Left colon (tissue), 2 donors: Measurements from ENCODE around the gene UBR4. TPM values are rescaled to one million over a fixed set of nuclear protein-coding genes. Genes with fewer than 3 reads are reported as not detected.
"Not testable (repeated sequence)": the region's sequence is repeated elsewhere in the genome, so short reads cannot be mapped to it uniquely, and the experiment has no call there.

Experiments used
- ATAC-seq: fragments of 200-7000 bp; cut with Tn5 transposase; one replicate; pipeline ENCODE4 v1.9.1; 2020; ENCODE audit warnings: mild to moderate bottlenecking, moderate library complexity
- DNase-seq, 2 donors: peaks; one replicate each; pipeline ENCODE4 v3.0.0-alpha.2; 2020
- intact Hi-C, 2 donors: fragments of 100-400 bp; cut with DNase I in 1 of 2; cut with micrococcal nuclease in 1 of 2; formaldehyde crosslinking; loops; one replicate each; pipeline versions ENCODE4 v1.11.2 to v1.14.0; 2022; cut with DNase I, micrococcal nuclease
- long read RNA-seq: library from polyadenylated mRNA; unstranded; transcript quantifications from one replicate; pipeline ENCODE4 v2.0.0, GENCODE V29; 2021
- total RNA-seq, 2 donors: library from RNA; stranded (reverse); fragmentation: NEBNext Ultra II Directional; extraction: Animal tissue kit (Norgen Biotek cat#: 25700); gene quantifications; one replicate each; pipeline ENCODE4 v1.2.1, GENCODE V29; 2021
- donor health status: DM: no; HTN: no; CAD: no.
- donor health status: DM: yes; HTN: yes; CAD: no.

The UBR4 gene
- total RNA-seq: 100 to 1,000 TPM; 103 to 114 TPM
- long read RNA-seq, partial matches to known transcripts: 35 of 41 reads
- long read RNA-seq, other reads (novel, unspliced or antisense): 6 of 41 reads

DNA sequence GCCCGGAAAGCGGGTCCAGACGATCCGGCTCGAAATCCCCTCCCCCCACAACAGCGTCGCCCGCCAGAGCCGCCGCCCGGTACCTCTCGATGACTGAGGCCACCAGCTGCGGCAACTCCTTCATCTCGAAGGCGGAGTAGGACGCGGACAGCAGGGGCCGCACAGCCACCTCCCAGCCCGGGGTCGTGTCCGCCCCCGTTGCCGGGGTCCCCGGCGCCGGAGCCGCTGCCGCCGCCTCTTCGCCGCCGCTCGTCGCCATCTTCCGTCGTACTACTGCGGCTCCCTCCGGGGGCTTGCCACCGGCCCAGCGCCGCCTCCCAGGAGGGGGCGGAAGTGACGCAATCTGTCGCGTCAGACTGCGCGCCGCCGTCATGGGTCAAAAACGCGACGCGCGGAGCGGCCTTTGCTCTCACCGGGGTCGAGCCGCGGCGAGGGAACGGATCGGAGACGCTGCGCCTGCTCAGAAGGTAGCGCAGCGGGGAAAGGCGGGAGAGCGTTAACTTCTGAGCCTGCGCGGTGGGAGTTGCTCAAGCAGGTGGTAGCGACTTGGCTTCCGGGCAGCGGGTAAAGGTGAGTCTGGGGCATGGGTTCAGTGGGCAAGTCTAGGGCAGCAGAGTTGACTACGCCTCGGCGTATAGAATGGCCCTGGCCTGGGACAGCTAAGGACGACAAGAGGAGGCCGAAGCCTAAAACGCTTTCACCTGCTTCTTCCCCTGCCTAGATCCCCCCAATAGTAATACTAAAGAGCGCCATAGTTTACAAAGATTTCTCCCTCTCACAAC, at the start of gene UBR4:
Gene UBR4 (minus strand): TSS at position 277 of the 782 bp plus-strand sequence. CDS start 18 bp downstream, at position 259.
- intact Hi-C loops: no loop called here
- DNase-seq (peak; percentile 96 to 97), ATAC-seq (peak; percentile 91)

DNA sequence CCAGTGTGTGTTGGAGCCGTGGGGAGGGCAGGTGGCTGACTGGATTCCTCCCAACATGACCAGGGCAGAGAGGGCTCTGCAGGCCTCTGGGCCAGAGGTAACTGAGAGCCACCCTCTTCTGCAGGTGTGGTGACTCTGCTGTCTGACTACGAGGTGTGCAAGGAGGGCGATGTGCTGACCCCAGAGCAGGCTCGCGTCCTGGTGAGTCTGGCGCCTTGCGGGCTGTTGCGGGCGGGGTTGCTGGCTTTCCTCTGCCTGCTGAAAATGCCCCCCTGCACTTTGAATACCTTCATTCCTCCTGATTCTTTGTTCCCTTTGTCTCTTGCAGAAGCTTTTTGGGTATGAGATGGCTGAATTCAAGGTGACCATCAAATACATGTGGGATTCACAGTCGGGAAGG, 48.3 kb upstream of the UBR4 start:
- ATAC-seq: no peak
- no peak for DNase-seq
- intact Hi-C loops: no loop called here

DNA sequence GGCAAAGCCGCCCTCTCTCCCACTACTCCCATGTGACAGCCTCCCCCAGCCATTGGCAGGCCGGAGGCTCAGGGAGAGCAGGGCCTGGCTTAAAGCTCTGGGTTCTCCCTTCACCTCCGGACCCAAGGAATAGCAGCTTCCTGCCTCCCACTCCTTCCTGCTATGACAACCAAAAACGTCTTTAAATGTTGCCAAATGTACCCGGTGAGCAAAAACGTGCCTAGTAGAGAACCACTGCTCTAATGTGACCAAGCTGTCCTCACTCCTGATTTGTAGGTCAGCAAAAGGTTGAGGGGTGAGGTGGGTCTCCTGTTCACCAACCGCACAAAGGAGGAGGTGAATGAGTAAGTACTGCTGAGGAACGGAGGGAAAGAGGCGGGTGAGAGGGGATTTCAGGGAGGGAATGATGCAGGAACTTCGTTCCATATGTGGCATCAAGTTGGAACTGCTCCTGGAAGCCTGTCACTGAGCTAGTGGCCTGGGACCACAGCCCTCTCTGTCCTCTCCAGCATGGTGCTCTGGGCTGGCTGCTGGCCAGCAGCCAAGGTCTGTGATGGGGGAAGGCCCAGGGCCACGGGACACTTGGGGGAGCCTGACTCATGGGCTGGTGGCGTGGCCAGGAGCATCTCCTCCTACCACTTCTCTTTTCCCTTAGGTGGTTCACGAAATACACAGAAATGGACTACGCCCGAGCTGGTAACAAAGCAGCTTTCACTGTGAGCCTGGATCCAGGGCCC, 47.3 kb upstream of the UBR4 start:
- intact Hi-C loops: no loop called here

DNA sequence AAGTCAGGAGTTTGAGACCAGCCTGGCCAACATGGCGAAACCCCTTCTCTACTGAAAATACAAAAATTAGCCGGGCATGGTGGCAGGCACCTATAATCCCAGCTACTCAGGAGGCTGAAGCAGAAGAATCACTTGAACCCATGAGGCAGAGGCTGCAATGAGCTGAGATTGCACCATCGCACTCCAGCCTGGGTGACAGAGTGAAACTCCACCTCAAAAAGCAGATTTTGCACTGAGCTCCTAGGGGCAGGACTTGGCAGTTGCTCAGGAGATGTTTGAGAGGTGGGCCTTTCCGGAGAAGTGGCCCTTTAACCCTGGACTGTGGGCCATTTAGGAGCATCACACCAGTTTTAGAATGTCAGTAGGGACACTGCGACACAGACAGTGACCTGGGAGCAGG, 46.2 kb upstream of the UBR4 start:
- intact Hi-C loops, DNase-seq, ATAC-seq: not testable (repeated sequence)

More for the DNA sequence above, 47.3 kb upstream of the UBR4 start:
- ATAC-seq (no peak), DNase-seq (no peak)

DNA sequence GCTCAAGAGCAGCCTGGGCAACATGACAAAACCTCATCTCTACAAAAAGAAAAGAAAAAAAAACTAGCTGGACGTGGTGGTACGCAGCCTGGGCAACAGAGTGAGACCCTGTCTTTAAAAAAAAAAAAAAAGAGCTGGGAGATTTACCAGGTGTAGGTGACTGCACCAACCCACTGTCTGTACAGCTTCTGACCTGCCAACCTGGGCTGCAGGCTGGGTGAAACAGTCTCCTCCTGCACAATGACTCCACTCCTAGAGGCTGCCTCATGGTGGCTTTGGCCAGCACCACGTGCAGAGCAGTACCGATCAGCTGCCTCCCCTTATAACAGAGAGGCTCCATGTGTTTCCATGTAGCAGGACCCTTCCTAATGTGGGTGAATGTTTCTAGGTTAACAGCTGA, 45.2 kb upstream of the UBR4 start:
- intact Hi-C loops: no loop called here
- ATAC-seq: no peak
- DNase-seq: no peak

DNA sequence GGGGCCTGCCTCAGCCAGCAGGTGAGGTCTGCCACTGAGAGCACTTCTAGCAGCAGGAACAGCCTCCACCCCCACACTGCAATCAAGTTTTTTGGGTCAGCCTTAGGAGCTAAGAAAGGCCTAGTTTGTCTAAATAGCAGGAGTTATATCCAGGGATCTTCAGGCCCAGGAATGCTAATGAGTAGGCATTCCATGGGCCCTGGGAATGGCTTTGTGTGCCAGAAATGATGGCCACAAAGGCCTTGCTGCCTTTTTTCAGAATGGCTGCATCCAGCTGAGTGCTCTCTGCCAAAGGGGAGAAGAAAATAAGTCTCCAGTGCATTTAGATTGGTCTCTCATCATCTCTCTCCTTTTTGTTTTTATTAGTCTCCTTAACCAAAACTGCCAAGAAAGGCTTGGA, 44.4 kb upstream of the UBR4 start:
- no peak for ATAC-seq
- intact Hi-C loops: no loop called here
- DNase-seq: no peak

DNA sequence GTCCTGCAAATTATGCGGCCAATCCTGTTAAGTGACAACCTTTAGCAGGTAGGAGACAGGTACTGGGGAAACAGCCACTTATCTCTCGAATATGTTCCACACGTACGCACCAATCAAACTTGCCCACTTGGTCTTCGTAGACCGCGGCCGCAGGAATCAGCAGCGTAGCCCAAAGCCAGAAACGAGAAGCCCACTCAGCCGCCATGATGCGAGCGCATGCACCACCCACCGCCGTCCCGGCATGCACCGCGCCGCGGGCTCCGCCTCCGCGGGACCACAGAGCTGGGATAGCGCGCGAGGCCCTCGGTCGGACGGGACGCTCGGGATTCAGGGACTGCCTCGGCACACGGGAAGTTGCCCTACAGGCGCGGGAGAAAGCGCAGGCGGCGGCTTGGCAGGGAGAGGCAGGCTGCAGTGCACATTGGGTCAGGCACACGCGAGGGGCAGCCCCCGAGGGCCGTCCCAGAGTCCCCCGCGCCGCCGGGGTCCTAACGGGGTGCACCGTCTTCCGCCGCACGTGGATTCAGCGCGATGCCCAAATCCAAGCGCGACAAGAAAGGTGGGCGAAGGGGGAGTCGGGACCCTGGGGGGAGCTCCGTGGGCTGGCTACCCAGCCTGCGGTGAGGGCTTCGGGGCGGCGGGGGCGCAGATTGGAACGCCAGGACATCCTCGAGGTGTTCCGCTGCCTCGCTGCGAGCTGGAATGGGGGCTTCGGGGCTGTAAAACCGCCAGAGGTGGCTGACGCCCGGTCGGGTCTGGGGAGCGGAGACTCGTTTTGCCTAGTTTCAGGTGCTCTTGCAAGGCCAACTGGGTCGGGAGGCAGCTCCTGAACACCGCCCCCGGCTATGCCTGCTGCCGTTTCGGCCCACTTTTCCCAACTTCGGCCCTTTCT, 41.5 kb upstream of the UBR4 start, which contains the start of the genes EMC1 and MRTO4:
Gene EMC1 (minus strand): TSS at position 220 of the 892 bp plus-strand sequence. CDS start 15 bp downstream, at position 205.
Gene MRTO4 (plus strand): TSS at position 501 of the 892 bp plus-strand sequence. CDS start 31 bp downstream, at position 532.
- intact Hi-C loops: no loop called here
- ATAC-seq (peak; percentile 91), DNase-seq (peak; percentile 79 to 93)

DNA sequence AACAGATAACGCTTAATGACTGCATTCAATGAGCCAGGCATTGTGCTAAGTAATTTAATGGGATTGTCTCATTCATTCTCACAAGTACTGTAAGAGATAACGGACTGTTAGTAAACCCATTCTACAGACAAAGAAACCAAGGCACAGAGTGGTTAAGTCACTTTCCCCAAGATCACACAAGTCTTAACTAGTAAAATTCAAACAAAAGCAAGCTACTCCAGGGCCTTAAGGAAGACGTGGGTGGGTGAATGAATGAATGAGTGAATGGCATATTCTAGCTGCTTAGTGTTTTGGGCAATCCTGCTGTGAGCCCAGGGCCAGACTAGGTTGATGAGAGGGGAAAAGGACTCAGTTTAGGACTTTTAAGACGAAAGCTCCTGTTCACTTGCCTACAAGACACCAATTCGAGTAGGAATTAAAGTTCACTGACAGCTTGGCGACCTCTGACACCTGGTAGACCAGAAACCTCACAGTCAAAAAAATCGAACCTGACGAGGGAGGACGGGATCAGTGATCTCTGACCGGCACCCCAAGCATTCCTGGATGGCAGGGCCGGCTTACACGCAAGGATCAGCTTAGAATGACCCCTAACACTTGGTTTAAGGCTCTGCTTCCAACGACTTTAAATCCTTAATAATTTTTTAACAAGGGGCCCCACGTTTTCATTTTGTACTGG, 40.7 kb upstream of the UBR4 start:
- no peak for DNase-seq
- intact Hi-C loops: no loop called here
- no peak for ATAC-seq

DNA sequence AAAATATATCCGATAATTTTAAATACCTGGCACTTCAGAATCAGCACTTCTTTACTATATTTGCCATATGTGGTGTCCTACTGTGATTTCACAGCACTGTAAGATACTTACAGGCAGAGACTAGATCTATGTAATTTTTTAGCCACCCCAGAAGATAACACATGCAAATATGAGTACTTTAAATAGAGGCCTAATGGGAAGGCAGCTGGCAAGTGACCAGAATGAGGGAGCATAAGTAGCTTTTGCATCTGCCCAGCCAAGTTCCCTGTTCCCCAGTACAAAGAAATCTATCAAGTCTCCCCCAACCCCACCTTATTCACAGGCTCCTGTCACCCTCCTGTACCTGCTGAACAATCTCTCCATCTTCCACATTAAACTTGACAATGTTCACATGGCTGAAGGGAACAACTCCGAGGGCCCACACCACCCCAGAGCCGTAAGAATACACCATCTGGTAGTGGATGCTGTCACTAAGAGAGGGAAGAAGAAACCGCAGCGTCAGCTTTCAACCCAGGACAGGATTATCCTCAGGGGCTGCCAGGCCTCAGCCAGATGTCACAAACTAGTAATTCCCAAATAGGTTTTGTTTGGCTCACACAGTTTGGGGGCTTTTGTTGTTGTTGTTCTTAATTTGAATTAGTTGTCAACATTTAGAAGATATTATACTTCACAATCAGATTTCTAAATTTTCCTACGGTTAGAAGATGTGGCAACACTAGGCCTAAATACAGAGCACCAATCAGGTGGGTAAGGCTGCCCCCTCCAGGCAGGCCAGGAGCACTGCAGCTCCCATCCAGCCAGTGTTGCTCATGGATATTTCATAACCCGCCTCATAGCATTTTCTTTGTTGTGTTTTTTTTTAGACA, 30.8 kb upstream of the UBR4 start:
- DNase-seq (peak in 1 of 2 donors; percentile 53), ATAC-seq (peak; percentile 96)
- intact Hi-C loops: no loop called here

DNA sequence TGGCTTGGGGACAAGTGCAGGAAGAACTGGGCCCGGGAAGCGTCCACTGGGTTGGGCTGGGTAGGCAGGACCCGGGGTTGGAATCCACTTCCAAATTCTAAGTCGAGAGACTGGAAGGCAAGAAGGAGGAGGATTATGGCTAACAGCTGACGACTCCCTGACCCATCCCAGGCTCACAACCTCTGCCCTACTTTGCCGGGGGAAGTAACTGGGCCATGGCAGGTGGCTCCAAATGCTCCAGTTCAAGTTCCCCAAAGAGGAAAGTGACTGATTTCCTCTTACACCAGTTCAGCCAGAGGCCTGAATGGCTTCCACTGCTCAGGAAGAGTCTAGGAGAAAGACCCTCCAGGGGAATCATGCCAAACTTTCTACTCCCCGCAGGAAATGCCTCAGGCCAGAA, 29.8 kb upstream of the UBR4 start:
- ATAC-seq: no peak
- DNase-seq: no peak
- intact Hi-C loops: no loop called here

DNA sequence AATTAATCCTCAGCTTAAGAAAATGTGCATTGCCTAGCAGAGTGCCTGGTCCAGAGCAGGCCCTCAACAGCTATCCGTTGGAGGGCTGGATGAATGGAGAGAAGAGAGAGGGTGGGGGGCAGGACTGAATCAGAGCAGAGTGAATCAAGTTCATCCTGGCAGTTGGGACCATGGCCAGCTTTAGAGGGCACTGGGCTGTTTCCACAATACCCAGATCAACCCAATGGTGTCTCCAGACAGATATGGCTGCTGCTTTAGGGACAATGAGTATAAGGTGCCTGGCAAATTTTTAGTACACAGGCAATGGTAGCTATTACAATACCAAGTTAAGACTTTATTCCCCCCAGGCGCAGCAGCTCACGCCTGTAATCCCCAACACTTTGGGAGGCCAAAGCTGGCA, 24.2 kb upstream of the UBR4 start:
- DNase-seq: no peak
- intact Hi-C loops: no loop called here
- ATAC-seq: no peak

DNA sequence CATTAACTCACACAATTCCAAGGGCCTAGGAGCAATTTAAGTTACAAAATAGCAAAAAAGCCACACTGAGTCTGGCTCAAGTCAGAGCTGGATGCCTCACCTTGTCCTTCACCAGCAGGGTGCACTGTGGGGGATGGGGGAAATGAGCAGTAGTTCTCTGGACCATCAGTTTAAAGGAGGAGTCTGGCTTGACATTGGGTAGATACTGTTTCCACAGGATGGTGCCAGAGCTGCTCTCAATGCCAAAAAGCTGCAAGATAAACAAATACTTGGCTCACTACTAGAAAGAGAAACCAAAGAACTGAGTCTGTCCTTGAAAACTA, 22.4 kb upstream of the UBR4 start:
- DNase-seq: no peak
- intact Hi-C loops: no loop called here

DNA sequence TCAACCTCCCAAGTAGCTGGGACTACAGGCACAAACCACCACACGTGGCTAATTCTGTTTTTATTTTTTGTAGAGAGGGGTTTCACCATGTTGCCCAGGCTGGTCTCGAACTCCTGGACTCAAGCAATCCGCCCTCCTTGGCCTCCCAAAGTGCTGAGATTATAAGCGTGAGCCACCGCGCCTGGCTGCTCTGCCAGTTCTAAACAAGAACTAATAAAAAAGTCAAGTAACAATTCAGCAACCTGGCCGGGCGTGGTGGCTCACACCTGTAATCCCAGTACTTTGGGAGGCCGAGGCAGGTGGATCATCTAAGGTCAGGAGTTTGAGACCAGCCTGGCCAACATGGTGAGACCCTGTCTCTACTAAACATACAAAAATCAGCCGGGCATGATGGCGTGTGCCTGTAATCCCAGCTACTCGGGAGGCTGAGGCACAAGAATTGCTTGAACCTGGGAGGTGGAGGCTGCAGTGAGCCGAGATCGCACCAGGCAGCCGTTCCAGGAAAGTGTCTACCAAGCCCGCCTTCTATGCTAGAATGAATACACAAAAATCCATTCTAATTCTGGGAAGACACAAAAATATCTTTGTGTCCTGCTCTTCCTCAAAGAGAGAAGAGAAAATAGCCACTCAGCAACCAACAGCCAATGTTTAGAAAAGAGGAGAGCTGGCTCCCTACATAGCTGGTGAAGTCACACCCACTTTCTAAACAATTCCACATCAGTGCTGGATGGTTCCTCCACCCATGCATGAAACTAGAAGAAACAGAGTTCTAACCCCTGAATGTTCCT, 21.9 kb upstream of the UBR4 start:
- peak; percentile 89 for ATAC-seq
- DNase-seq, intact Hi-C loops: not testable (repeated sequence)

More for the DNA sequence above, 22.4 kb upstream of the UBR4 start:
- ATAC-seq: peak; percentile 54

DNA sequence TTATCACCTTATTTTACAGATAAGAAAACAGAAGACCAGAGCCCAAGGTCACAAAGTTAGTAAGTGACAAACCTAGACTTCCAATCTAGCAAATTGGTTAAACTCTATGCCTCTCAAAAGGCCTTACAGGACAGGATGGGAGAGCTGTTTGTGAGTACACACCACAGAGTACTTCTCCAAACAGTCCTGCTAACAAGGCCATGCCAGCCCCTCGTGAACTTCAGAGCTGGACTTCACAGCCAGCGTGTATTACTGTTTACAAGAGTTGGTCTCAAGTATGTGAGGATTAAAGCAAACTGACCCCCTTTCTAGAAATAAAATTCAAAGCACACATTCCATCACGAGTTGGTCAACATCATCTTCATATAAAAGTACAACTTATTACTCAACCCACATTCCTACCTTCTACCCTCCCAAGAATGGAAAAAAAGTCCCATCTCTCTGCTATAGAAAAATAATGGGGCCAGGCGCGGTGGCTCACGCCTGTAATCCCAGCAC, 19.8 kb upstream of the UBR4 start:
- ATAC-seq (no peak), DNase-seq (no peak)
- intact Hi-C loops: no loop called here

DNA sequence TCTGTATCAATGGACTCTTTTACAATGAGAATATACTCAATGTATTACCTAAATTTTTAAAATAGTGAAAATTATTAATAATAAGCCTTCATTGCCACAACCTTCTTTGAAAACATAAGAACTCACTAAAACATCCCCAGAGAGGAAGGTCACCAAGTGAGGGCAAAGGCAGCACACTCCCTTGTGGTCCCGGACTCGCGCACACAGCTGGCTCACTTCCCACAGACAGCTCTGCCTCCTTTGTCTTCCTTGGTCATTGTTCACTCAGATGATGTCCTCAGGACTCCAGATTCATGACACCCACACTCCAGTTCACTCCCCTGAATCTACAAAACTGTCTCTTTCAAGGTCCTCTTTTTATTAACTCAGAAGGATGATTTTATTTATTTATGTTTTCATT, 19.2 kb upstream of the UBR4 start:
- DNase-seq (no peak), ATAC-seq (no peak)
- intact Hi-C loops: no loop called here

DNA sequence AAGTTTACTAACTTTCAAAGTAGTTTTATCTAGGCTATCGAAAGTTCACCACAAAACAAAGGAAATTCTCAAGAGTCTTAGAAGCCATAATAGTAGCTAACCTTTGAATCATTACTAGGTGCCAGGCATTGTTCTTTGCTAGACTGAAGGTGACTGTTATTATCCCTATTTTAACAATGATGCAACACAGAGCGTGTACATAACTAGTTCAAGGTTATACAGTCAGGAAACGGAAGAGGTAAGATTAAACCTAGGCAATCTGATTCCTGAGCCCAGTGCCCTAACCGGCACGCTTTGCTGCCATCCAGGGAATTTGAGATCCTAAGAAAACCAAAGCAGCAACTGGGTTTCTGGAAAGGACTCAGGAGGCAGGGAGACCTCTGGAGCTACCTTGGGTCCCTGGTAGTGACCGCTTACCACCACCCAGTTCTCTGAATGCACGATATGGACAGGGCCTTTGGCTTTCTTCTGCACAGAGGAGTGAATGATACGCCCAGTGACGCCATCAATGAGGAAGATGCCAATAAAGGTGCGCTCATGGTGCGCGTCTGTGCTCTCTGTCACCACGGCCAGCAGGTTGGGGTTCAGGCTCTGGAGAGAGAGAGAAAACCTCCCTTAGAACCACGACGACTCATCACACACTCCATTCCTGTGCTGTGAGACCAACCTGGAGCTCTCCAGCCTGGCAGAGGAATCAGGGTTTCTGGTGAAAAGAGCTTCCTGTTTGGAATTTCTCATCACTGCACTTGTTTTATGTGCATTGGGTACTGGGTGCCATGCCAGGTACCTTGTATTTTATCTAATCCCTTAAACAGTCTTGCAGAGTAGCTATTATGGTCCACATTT, 13.1 kb upstream of the UBR4 start:
- no peak for ATAC-seq
- intact Hi-C loops: no loop called here

More for the DNA sequence above, 13.1 kb upstream of the UBR4 start:
- DNase-seq: no peak
